ENCODE measurements around the gene ITGB4.

ITGB4 gene

GRCh38 chr17:75712446-75712845, 8.8 kb upstream of the ITGB4 start:
- H3K27me3 ChIP-seq, result peaks cover 12% of the 10 kb centered on the region
- no peaks in the 10 kb centered on the region for H3K4me1 ChIP-seq
- DNase-seq, result no peak
- peaks cover 1% of the 10 kb centered on the region; the same call in 1 of the 2 replicates for H3K36me3 ChIP-seq
- no peak for TF ChIP-seq CTCF (IDR thresholded peaks at IDR 0.05; ENCODE audit: low read depth, low read length)
- no peaks in the 10 kb centered on the region for H3K9me3 ChIP-seq
- no peak overlapping the region for H3K4me3 ChIP-seq (ENCODE audit: low read depth, low read length)

- H3K4me3 ChIP-seq (ENCODE audit: low read depth, low read length), result no peak overlapping the region
- no peaks in the 10 kb centered on the region for H3K9me3 ChIP-seq
- no peaks in the 10 kb centered on the region for H3K4me1 ChIP-seq
- H3K27me3 ChIP-seq, result peaks cover 48% of the 10 kb centered on the region
- no peak for TF ChIP-seq CTCF (IDR thresholded peaks at IDR 0.05; ENCODE audit: low read depth, low read length)
- no peaks in the 10 kb centered on the region for H3K36me3 ChIP-seq
- DNase-seq, result no peak
Observed at GRCh38 chr17:75719732-75720131, 1.5 kb upstream of the ITGB4 start.

- Histone ChIP-seq H3K36me3 (no peaks in the 10 kb centered on the region), H3K4me3 (ENCODE audit: low read depth, low read length) (no peak overlapping the region), H3K9me3 (no peaks in the 10 kb centered on the region), H3K4me1 (no peaks in the 10 kb centered on the region), H3K27me3 (peaks cover 45% of the 10 kb centered on the region)
- no peak for TF ChIP-seq CTCF (IDR thresholded peaks at IDR 0.05; ENCODE audit: low read depth, low read length)
- no peak for DNase-seq
Observed at GRCh38 chr17:75721463-75722011, 278 bp downstream of the ITGB4 start.

- TF ChIP-seq CTCF (IDR thresholded peaks at IDR 0.05; ENCODE audit: low read depth, low read length), result no peak
- H3K9me3 ChIP-seq, result no peaks in the 10 kb centered on the region
- H3K4me1 ChIP-seq, result no peaks in the 10 kb centered on the region
- H3K36me3 ChIP-seq, result no peaks in the 10 kb centered on the region
- H3K4me3 ChIP-seq (ENCODE audit: low read depth, low read length), result no peak overlapping the region
- no peak for DNase-seq
- peaks cover 45% of the 10 kb centered on the region for H3K27me3 ChIP-seq
Observed at GRCh38 chr17:75722076-75722475, 817 bp downstream of the ITGB4 start.

- TF ChIP-seq CTCF (IDR thresholded peaks at IDR 0.05; ENCODE audit: low read depth, low read length), result no peak
- Histone ChIP-seq H3K27me3 (peaks cover 45% of the 10 kb centered on the region), H3K36me3 (no peaks in the 10 kb centered on the region), H3K4me3 (ENCODE audit: low read depth, low read length) (no peak overlapping the region), H3K9me3 (no peaks in the 10 kb centered on the region), H3K4me1 (no peaks in the 10 kb centered on the region)
- no peak for DNase-seq
Observed at GRCh38 chr17:75722542-75723095, 1.4 kb downstream of the ITGB4 start.

GRCh38 chr17:75723171-75723930, 2.1 kb downstream of the ITGB4 start:
- no peaks in the 10 kb centered on the region for H3K36me3 ChIP-seq
- TF ChIP-seq CTCF (IDR thresholded peaks at IDR 0.05; ENCODE audit: low read depth, low read length), result no peak
- DNase-seq, result no peak
- no peak overlapping the region for H3K4me3 ChIP-seq (ENCODE audit: low read depth, low read length)
- peaks cover 40% of the 10 kb centered on the region for H3K27me3 ChIP-seq
- no peaks in the 10 kb centered on the region for H3K9me3 ChIP-seq
- H3K4me1 ChIP-seq, result no peaks in the 10 kb centered on the region
